Colonic mucosa (tissue), 4 donors: ENCODE data around the gene SHISAL1. TPM values are rescaled to one million over a fixed set of nuclear protein-coding genes. Genes with fewer than 3 reads are reported as not detected.

Experiments
- DNase-seq: peaks from one replicate; pipeline ENCODE4 v3.0.0-alpha.2; 2020
- H3K27ac ChIP-seq: fragments of 200-600 bp; one replicate; pipeline ENCODE4 v1.8.0; 2021
- H3K27me3 ChIP-seq: fragments of 200-600 bp; one replicate; pipeline ENCODE4 v1.8.0; 2021
- H3K36me3 ChIP-seq: fragments of 200-600 bp; one replicate; pipeline ENCODE4 v1.8.0; 2021
- H3K4me1 ChIP-seq: fragments of 200-600 bp; one replicate; pipeline ENCODE4 v1.8.0; 2021; ENCODE audit warnings: mild to moderate bottlenecking
- H3K4me3 ChIP-seq: fragments of 200-600 bp; one replicate; pipeline ENCODE4 v1.8.0; 2021
- H3K9ac ChIP-seq, 2 donors: one replicate each; pipeline ENCODE4 v1.7.0; 2013; ENCODE audit warnings: control low read depth in 2 of 2, low read depth in 2 of 2, low read length in 2 of 2
- H3K9me3 ChIP-seq: fragments of 200-600 bp; one replicate; pipeline ENCODE4 v1.8.0; 2021
- intact Hi-C: fragments of 100-400 bp; cut with DNase I; formaldehyde crosslinking; loops from one replicate; pipeline ENCODE4 v1.14.1; 2022
- total RNA-seq, 2 donors: library from RNA; stranded (reverse); fragmentation: NEBNext Ultra II Directional in 1 of 2; extraction: Animal tissue kit (Norgen Biotek cat#: 25700) in 1 of 2; gene quantifications; one replicate each; pipeline ENCODE4 v1.2.1, GENCODE V29; 2021
- TF ChIP-seq, protein P1 (sequence below): fragments of 200-600 bp; IDR thresholded peaks from one replicate; pipeline ENCODE4 v1.8.0; 2022; ENCODE audit warnings: antibody characterized with exemption, mild to moderate bottlenecking
- donor health status: healthy.
- donor health status: DM: no; HTN: no; CAD: no.
- donor health status: DM: no; HTN: no; CAD: no.

The SHISAL1 gene
- total RNA-seq, 2 donors from 2014 or later = 0.27 to 6.6 TPM

DNA sequence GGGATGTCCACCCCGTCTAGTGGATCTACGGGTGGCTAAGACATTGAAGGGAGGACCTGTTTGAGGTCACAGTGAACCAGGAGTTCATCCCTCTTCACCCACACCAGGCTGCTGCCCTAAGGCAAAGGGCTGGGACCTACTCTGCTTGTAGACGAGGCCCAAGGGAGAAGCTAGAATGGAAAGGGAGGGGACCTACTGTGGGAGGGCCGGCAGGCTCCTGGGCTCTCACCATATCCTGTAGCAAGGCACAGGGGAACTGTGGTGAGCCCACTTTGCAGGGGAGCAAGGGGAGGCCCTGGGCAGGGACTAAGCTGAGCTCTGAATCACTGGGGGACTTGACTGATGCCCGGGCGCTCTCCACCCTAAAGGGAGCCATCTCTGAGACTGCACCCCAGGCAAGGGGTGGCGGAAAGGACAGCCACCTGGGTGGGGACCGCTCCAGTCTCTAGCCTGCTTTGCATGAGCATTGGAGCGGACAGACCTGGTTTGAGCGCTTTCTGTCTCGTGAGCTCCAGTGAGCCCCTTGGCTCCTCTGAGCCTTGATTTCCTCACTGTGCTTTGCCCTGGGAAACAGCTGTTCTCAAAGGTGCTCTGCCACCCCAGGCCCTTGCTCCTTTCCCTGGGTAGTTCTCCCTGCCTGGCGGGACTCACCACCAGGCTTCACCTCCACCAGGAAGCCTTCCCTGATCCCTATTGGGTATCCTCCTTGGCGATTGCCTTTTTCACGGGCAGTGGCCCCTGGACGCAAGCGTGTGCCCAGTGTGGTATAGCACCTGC is 107.8 kb downstream of the SHISAL1 start:
- Histone ChIP-seq H3K4me3 (no peak overlapping the region), H3K9me3 (no peaks in the 10 kb centered on the region), H3K27ac (no peak overlapping the region), H3K27me3 (no peaks in the 10 kb centered on the region), H3K9ac (no peak overlapping the region), H3K4me1 (no peaks in the 10 kb centered on the region), H3K36me3 (no peaks in the 10 kb centered on the region)
- no peak for DNase-seq
- TF ChIP-seq, protein P1, sequence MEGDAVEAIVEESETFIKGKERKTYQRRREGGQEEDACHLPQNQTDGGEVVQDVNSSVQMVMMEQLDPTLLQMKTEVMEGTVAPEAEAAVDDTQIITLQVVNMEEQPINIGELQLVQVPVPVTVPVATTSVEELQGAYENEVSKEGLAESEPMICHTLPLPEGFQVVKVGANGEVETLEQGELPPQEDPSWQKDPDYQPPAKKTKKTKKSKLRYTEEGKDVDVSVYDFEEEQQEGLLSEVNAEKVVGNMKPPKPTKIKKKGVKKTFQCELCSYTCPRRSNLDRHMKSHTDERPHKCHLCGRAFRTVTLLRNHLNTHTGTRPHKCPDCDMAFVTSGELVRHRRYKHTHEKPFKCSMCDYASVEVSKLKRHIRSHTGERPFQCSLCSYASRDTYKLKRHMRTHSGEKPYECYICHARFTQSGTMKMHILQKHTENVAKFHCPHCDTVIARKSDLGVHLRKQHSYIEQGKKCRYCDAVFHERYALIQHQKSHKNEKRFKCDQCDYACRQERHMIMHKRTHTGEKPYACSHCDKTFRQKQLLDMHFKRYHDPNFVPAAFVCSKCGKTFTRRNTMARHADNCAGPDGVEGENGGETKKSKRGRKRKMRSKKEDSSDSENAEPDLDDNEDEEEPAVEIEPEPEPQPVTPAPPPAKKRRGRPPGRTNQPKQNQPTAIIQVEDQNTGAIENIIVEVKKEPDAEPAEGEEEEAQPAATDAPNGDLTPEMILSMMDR = no peak
- intact Hi-C loops = no loop called here

DNA sequence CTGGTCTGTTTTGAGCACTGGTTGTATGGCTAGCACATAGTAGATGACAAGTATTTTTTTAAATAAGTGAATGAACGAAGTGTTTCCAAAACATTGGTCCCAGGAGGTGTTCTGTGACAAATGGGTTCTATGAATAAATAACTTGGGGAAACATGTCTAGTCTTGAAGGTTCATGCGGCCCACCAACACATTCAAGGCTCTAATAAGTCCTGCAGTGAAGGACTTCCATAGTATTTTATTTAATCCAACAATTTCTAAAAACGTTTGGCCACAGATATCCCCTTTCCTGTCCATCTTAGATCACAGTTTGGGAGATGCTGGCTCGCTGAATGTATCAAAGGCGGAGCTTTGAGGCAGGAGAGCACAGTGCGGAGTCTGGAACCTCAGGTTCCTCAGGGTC is 109.5 kb downstream of the SHISAL1 start:
- Histone ChIP-seq H3K36me3 (no peaks in the 10 kb centered on the region), H3K27me3 (no peaks in the 10 kb centered on the region), H3K9me3 (no peaks in the 10 kb centered on the region), H3K9ac (no peak overlapping the region), H3K4me1 (no peaks in the 10 kb centered on the region), H3K4me3 (no peak overlapping the region), H3K27ac (no peak overlapping the region)
- intact Hi-C loops = no loop called here
- TF ChIP-seq, protein P1 = no peak
- no peak for DNase-seq

DNA sequence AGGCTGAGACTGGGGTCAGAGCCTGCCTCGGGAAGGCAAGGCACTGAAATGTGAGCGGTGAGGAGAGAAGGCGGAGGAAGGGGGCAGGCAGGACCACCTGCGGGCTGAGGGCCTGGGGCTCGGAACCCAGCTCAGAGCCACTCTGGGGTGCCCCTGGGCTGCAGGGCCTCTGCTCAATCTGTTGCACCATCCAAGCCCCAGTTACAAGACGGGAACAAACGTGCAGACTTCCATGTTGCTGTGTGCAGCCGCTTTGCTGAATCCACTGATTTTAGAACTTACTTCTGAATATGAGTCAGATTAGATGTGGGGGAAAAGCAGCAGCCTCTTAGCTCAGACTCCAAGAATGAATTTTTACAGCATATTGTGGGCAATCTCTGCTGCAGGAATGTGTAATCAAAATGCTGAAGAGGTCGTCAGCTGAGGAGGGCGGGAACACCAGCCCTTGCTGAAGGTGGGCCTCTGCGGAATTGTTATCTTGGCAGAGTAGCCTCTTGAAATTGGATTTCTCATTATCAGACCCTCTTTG is 110.4 kb downstream of the SHISAL1 start:
- Histone ChIP-seq H3K27ac (no peak overlapping the region), H3K4me3 (no peak overlapping the region), H3K27me3 (no peaks in the 10 kb centered on the region), H3K36me3 (no peaks in the 10 kb centered on the region), H3K4me1 (no peaks in the 10 kb centered on the region), H3K9ac (no peak overlapping the region), H3K9me3 (no peaks in the 10 kb centered on the region)
- DNase-seq = no peak
- intact Hi-C loops = no loop called here
- TF ChIP-seq, protein P1 = no peak

DNA sequence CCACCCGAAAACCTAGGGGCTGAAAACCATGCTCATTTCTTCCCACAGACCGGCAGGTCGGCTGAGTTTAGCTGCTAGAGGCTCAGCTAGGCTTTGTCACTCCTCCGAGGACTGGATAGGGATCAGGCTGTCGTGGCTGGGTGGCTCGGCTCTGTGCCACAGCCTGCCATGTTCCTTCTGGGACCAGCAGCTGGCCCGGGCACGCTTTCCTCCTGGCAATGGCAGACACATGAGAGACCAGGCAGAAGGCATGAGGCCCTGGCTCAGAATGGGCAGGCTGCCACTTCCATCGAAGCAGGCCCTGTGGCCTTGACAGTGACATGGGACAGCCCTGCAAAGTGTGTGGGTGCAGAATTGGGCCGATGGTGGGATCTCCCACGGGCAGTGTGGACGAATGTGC is 111.1 kb downstream of the SHISAL1 start:
- Histone ChIP-seq H3K27ac (no peak overlapping the region), H3K9ac (no peak overlapping the region), H3K4me3 (no peak overlapping the region), H3K4me1 (no peaks in the 10 kb centered on the region), H3K36me3 (no peaks in the 10 kb centered on the region), H3K27me3 (no peaks in the 10 kb centered on the region), H3K9me3 (no peaks in the 10 kb centered on the region)
- TF ChIP-seq, protein P1 = no peak
- intact Hi-C loops = no loop called here
- DNase-seq = no peak

DNA sequence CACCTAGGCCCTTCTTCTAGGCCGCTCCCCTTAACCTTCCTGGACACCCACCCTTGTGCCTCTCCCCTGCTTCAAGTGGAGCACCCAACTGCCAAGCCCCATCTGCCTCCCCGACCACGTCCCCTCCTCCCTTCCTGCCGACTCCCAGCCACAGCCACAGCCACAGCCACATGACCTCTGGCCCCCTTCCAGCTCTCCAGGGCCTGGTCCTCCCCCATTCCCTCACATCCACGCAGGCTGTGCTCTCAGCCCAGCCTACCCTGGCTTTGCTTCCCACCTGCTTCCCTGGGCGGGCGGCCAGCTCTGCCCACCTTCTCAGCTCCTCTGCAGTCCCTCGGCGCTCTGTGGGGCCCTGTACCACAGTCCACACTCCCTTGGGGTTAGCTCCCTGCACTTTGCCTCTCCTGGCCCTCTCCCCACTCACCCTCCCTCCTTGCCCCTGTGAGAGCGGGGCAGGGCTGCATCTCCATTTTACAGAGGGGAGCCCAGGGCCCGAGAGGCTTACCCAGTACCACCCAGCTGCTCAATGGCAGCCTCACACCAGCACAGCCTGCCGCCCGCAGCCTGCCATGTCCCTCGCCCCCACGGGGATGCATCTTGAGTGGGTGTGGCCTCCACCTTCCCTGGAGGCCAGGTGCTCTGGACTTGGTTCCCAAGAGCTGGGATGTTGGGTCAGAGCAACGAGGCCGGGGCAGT is 111.7 kb downstream of the SHISAL1 start:
- no peak for DNase-seq
- Histone ChIP-seq H3K27ac (no peak overlapping the region), H3K36me3 (no peaks in the 10 kb centered on the region), H3K4me3 (no peak overlapping the region), H3K4me1 (no peaks in the 10 kb centered on the region), H3K9me3 (no peaks in the 10 kb centered on the region), H3K27me3 (no peaks in the 10 kb centered on the region), H3K9ac (no peak overlapping the region)
- TF ChIP-seq, protein P1 = no peak
- intact Hi-C loops = no loop called here
